Brain microvascular endothelial cell (primary cell): ENCODE data around the gene CDC7.

ENCODE experiments used
- DNase-seq: peaks from one replicate; pipeline ENCODE4 v3.0.0-alpha.2; 2020
- H3K27ac ChIP-seq: fragments of 250-450 bp; sonication (Bioruptor Pico); 2 replicates; pipeline ENCODE4 v1.5.1; 2020; ENCODE audit warnings: mild to moderate bottlenecking, moderate library complexity
- H3K27me3 ChIP-seq: fragments of 250-450 bp; sonication (Bioruptor Pico); replicated peaks from 2 replicates; pipeline ENCODE4 v1.5.1; 2020; ENCODE audit warnings: mild to moderate bottlenecking
- H3K36me3 ChIP-seq: fragments of 250-450 bp; sonication (Bioruptor Pico); replicated peaks from 2 replicates; pipeline ENCODE4 v1.5.1; 2020; ENCODE audit warnings: mild to moderate bottlenecking
- H3K4me3 ChIP-seq: 2 replicates; pipeline ENCODE4 v1.5.1; 2011; ENCODE audit warnings: low read depth, mild to moderate bottlenecking, control low read depth, low read length, moderate library complexity
- in situ Hi-C: cut with HindIII; loops from 2 replicates; pipeline ENCODE4 v1.10.0; 2017; ENCODE audit warnings: low sequenced_read_pairs, low pct_ligation_motif_present
- TF ChIP-seq, protein P1 (sequence below): IDR thresholded peaks from 2 replicates; pipeline ENCODE4 v1.5.1; 2011; ENCODE audit warnings: low read depth, mild to moderate bottlenecking, moderate library complexity, low read length, control low read depth, inconsistent platforms; ENCODE audit errors: missing control alignments

Gene CDC7

DNA sequence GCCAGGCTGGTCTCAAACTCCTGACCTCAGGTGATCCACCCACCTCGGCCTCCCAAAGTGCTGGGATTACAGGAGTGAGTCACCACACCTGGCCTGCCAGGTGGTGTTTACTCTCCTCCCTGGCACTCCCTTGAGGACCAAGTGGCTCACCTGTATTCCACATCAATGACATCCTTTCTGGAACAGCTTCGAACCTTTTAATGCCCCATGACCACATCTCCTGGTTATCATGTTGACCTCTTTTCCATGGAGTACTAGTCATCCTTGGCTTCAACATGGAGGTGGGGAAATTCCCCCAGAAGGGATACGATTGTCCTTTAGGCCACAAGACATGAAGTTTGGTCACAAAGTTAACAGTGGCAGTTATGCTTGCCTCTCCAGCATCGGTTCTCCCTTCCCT is 66.9 kb downstream of the CDC7 start:
- Histone ChIP-seq H3K36me3 (no peaks in the 10 kb centered on the region), H3K27me3 (no peaks in the 10 kb centered on the region), H3K4me3 (no peak overlapping the region), H3K27ac (no peak overlapping the region)
- TF ChIP-seq, protein P1, sequence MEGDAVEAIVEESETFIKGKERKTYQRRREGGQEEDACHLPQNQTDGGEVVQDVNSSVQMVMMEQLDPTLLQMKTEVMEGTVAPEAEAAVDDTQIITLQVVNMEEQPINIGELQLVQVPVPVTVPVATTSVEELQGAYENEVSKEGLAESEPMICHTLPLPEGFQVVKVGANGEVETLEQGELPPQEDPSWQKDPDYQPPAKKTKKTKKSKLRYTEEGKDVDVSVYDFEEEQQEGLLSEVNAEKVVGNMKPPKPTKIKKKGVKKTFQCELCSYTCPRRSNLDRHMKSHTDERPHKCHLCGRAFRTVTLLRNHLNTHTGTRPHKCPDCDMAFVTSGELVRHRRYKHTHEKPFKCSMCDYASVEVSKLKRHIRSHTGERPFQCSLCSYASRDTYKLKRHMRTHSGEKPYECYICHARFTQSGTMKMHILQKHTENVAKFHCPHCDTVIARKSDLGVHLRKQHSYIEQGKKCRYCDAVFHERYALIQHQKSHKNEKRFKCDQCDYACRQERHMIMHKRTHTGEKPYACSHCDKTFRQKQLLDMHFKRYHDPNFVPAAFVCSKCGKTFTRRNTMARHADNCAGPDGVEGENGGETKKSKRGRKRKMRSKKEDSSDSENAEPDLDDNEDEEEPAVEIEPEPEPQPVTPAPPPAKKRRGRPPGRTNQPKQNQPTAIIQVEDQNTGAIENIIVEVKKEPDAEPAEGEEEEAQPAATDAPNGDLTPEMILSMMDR = no peak
- in situ Hi-C loops = no loop called here
- no peak for DNase-seq

DNA sequence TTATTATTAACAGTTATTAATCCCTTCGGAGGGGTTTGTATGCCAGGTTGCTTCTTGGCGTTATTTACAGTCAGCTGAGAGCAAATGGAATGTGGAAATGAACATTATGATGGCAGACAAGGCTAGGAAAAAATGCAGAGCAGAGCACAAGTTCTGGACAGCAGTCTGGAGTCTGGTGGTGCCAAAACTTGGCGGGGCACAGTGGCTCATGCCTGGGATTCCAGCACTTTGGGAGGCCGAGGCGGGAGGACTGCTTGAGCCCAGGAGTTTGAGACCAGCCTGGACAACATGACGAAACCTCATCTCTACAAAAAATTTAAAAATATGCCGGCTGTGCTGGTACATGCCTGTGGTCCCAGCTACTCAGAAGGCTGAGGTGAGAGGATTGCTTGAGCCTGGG is 67.6 kb downstream of the CDC7 start:
- H3K27me3 ChIP-seq = no peaks in the 10 kb centered on the region
- no peak overlapping the region for H3K4me3 ChIP-seq
- H3K36me3 ChIP-seq = no peaks in the 10 kb centered on the region
- DNase-seq = no peak
- H3K27ac ChIP-seq = no peak overlapping the region
- TF ChIP-seq, protein P1 = no peak
- in situ Hi-C loops = no loop called here

DNA sequence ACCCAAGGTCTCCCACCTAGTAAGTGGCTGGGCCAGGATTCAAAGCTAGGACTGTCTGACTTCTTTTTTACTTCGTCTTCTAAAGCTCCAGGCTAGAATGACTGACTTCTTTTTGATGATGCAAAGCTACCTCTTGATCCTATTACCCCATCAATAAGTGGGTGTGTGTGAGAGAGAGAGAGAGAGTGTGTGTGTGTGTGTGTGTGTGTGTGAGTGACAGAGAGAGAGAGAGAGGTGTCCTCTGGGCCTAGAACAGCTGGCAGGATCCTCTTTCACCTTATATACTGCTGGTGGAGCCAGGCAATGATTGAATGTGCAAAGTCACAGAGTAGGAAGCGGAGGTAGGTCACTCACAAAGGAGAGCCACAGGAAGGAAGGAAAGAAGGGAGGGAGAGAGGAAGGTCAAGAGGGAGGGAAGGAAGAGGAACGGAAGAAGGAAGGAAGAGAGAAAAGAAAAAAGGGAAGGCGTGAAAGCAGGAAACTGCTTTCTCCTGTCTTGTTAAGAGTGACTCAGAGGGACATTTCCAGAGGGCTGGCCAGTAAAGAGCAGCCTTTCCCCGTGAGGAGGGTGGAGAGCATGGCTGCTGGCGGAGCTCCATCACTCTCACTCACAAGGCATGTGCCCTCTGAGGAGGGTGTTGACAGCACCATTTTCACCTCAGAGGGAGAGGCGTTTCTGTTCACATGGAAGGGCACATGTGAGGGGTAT is 68.9 kb downstream of the CDC7 start:
- Histone ChIP-seq H3K36me3 (no peaks in the 10 kb centered on the region), H3K4me3 (no peak overlapping the region), H3K27me3 (no peaks in the 10 kb centered on the region), H3K27ac (peak overlapping the region; percentile 58)
- in situ Hi-C loops = no loop called here
- DNase-seq = peak; percentile 83
- TF ChIP-seq, protein P1 = no peak

DNA sequence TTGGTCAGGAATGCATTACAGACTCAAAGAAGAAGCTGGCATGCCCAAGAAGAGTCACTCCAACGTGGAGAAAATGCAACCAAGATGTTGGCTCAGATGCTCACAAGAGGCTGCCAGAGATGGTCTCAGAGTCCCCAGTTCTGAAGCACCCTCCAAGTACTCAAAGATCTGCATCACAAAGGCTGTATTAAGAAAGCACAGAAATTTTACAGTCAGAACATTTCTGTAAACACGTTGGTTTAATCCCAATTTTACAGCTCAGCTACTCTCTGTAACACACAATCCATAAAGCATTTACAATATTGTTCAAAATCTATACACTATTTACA is 69.4 kb downstream of the CDC7 start:
- TF ChIP-seq, protein P1 = no peak
- Histone ChIP-seq H3K36me3 (no peaks in the 10 kb centered on the region), H3K27ac (peak overlapping the region; percentile 15), H3K4me3 (no peak overlapping the region), H3K27me3 (no peaks in the 10 kb centered on the region)
- no peak for DNase-seq
- in situ Hi-C loops = no loop called here

DNA sequence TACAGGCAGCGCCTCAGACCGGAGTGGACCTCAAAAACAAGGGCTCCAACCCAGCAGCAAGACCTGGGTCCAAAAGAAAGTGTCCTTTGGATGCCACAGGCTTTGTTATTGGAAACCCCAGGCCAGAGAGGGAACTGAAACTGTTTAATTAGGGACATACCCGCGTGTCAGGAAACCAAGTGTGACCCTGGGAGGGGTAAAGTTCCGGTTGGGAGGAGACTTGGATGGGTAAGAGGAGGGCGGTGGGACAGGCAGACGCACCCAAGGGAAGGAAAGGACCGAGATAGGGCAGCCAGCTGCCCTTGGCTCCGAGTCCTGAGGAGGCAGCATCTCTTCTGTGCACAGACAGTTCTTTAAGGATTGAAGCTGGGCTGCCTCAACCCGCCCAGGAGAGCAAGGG is 71.4 kb downstream of the CDC7 start:
- Histone ChIP-seq H3K27ac (no peak overlapping the region), H3K4me3 (no peak overlapping the region), H3K27me3 (no peaks in the 10 kb centered on the region), H3K36me3 (no peaks in the 10 kb centered on the region)
- in situ Hi-C loops = no loop called here
- TF ChIP-seq, protein P1 = no peak
- no peak for DNase-seq
